ENCODE results near the gene CDCA3.
A peak's percentile ranks its signal among the peaks of the same experiment; 100 is the strongest.
"Not testable (repeated sequence)": the region's sequence is repeated elsewhere in the genome, so short reads cannot be mapped to it uniquely, and the experiment has no call there.

CDCA3 gene

DNA sequence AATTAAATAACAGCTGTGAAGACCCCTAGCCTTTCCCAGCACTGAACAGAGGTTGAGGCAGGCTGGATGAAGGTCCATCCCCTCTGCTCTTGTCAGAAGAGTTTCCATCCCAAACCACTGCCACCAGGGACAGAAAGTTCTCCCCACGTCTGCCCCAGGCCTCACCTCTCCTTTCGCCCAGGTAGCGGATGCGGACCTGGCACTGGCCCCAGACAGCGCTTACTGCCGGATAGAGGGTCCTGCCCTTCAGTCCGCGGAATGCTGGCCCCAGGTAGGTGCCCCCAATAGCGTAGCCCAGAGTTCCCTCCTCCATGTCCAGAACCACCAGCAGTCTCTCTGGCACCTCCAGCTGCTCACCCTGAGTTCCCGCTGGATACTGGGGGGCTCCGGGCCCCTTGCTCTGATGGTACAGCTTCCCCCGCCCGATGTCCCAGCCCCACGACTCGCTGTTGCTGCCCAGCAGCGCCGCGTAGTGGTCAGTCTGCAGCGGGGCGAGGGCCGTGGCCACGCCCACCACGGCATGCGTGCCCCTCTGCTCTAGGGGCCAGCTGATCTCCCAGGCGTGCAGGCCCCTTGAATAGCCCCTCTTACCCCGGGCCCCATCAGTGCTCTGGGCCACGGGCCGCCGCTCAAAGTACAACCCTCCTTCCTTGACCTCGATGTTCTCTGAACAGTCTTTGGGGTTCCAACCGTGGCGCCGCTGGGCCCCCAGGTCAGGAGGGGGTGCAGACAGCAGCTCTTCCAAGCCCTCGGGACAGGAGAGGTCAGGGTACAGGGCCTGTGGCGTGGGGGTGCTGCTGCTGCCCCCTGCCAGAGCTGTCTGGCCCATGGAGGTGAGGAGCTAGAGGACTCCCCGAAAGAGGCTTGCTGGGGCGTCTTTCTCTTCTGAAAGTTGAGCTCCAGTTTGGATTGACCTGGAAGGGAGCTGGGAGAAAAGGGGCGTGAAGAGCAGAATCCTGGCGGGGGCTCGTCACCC lies 21.3 kb upstream of the CDCA3 start:
- no peaks in the 10 kb centered on the region for H3K9me3 ChIP-seq (ENCODE audit: control insufficient read depth, low read length)
- peak overlapping the region; percentile 62 for H3K4me3 ChIP-seq (ENCODE audit: insufficient read depth, low read depth, low read length)
- H3K4me1 ChIP-seq (ENCODE audit: control insufficient read depth, insufficient read depth, low read length), result peaks cover 5% of the 10 kb centered on the region
- peak overlapping the region; percentile 30 for H3K27ac ChIP-seq (ENCODE audit: insufficient read depth, low read depth, low read length, poor library complexity, severe bottlenecking)
- no peaks in the 10 kb centered on the region for H3K27me3 ChIP-seq (ENCODE audit: control insufficient read depth, insufficient read depth, low read length, poor library complexity, severe bottlenecking)
- WGBS, 2 experiments, result 7 to 8% methylated on average over 40 of the region's 40 CpGs
- H3K36me3 ChIP-seq (ENCODE audit: control insufficient read depth, insufficient read depth, low read length), result peaks cover 20% of the 10 kb centered on the region

DNA sequence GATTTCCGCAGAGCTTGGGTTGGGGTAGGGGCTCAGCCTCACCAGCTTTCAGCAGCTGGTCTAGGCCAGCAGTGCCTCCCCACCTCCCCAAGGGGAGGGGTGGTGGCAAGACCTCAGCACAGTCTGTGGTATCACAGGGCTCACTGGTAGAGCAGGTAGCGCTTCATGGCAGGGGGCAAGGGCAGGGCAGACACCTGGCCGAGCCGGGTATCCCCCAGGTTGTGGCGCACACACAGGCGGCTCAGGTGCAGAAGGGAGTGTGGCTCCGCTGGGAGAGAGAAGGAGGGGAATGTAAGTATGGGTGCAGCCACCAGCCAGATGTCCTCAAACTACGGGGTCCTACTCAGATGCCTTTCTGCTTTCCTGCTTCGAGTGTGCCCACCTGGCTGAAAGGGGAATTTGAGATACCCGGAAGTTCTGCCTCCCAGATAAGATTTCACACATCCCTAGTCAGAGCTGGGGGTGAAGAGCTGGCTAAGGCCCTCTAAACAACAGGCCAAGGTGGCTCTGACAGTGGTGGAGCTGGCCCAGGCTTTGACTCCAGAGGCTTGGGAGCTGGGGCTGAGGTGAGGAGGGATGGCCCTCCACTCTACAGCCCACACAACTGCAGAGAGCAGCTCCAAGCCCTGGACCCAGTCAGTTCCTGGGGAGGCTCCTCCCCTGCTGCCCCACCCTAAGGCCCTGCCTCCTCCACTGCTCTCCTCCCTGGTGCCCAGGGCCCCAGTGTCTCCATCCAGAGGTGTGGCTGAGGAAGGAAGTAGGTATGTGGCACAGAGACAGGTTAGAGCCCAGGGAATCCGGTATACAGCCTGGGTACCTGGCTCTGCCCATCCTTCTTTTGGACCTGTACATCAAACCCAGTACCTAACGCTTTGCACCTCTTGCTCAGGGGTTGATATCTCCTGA lies 20.2 kb upstream of the CDCA3 start:
- H3K4me1 ChIP-seq (ENCODE audit: control insufficient read depth, insufficient read depth, low read length), result peaks cover 12% of the 10 kb centered on the region
- WGBS, 2 experiments, result 88 to 89% methylated on average over 12 of the region's 12 CpGs
- H3K4me3 ChIP-seq (ENCODE audit: insufficient read depth, low read depth, low read length), result peak overlapping the region; percentile 62
- no peaks in the 10 kb centered on the region for H3K27me3 ChIP-seq (ENCODE audit: control insufficient read depth, insufficient read depth, low read length, poor library complexity, severe bottlenecking)
- peaks cover 20% of the 10 kb centered on the region for H3K36me3 ChIP-seq (ENCODE audit: control insufficient read depth, insufficient read depth, low read length)
- H3K27ac ChIP-seq (ENCODE audit: insufficient read depth, low read depth, low read length, poor library complexity, severe bottlenecking), result no peak overlapping the region
- no peaks in the 10 kb centered on the region for H3K9me3 ChIP-seq (ENCODE audit: control insufficient read depth, low read length)

DNA sequence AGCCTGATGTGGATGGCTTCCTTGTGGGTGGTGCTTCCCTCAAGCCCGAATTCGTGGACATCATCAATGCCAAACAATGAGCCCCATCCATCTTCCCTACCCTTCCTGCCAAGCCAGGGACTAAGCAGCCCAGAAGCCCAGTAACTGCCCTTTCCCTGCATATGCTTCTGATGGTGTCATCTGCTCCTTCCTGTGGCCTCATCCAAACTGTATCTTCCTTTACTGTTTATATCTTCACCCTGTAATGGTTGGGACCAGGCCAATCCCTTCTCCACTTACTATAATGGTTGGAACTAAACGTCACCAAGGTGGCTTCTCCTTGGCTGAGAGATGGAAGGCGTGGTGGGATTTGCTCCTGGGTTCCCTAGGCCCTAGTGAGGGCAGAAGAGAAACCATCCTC lies 19.2 kb upstream of the CDCA3 start:
- H3K27ac ChIP-seq (ENCODE audit: insufficient read depth, low read depth, low read length, poor library complexity, severe bottlenecking); H3K27me3 ChIP-seq (ENCODE audit: control insufficient read depth, insufficient read depth, low read length, poor library complexity, severe bottlenecking); H3K9me3 ChIP-seq (ENCODE audit: control insufficient read depth, low read length); H3K4me3 ChIP-seq (ENCODE audit: insufficient read depth, low read depth, low read length): not testable (repeated sequence)
- peaks cover 14% of the 10 kb centered on the region for H3K4me1 ChIP-seq (ENCODE audit: control insufficient read depth, insufficient read depth, low read length)
- peaks cover 24% of the 10 kb centered on the region for H3K36me3 ChIP-seq (ENCODE audit: control insufficient read depth, insufficient read depth, low read length)
- 89 to 94% methylated on average over 4 of the region's 4 CpGs for WGBS, 2 experiments

DNA sequence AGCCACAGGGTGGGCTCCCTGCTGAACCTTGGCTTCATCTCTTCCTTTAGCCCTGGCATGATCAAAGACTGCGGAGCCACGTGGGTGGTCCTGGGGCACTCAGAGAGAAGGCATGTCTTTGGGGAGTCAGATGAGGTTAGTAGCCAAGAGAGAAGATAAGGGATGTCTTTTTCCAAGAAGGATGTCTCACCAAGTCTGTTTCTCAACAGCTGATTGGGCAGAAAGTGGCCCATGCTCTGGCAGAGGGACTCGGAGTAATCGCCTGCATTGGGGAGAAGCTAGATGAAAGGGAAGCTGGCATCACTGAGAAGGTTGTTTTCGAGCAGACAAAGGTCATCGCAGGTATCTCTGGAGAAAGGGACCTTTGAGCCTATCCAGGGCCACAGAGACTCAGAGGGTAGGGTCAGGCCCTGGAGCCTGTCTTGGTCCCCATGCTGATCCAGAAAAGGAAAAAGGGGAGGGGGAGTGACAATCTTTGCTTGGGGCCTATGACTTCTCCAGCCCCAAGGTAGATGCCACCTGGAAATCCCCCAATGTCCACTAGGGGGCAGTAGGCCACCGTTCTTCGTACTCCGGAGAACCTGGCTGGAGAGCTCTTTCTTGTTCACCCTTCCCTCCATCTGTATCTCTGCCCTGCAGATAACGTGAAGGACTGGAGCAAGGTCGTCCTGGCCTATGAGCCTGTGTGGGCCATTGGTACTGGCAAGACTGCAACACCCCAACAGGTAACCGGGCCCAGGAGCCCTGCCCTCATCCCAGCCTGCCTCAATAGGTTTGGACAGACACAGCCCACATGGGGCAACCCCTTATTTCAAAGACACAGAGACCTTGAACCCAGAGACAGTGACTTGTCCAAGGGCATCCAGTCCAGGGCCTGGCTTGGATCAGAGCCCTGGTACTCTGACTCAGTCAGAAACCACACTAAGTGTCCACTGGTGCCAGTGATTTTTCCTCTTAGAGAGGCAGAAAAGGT lies 18.2 kb upstream of the CDCA3 start:
- H3K9me3 ChIP-seq (ENCODE audit: control insufficient read depth, low read length), result no peaks in the 10 kb centered on the region
- peak overlapping the region; percentile 70 for H3K27ac ChIP-seq (ENCODE audit: insufficient read depth, low read depth, low read length, poor library complexity, severe bottlenecking)
- H3K4me1 ChIP-seq (ENCODE audit: control insufficient read depth, insufficient read depth, low read length), result peaks cover 14% of the 10 kb centered on the region
- no peaks in the 10 kb centered on the region for H3K27me3 ChIP-seq (ENCODE audit: control insufficient read depth, insufficient read depth, low read length, poor library complexity, severe bottlenecking)
- whole genome bisulfite sequencing, 2 experiments, result 45 to 47% methylated on average over 12 of the region's 12 CpGs
- H3K36me3 ChIP-seq (ENCODE audit: control insufficient read depth, insufficient read depth, low read length), result peaks cover 30% of the 10 kb centered on the region
- peak overlapping the region; percentile 94 for H3K4me3 ChIP-seq (ENCODE audit: insufficient read depth, low read depth, low read length)

DNA sequence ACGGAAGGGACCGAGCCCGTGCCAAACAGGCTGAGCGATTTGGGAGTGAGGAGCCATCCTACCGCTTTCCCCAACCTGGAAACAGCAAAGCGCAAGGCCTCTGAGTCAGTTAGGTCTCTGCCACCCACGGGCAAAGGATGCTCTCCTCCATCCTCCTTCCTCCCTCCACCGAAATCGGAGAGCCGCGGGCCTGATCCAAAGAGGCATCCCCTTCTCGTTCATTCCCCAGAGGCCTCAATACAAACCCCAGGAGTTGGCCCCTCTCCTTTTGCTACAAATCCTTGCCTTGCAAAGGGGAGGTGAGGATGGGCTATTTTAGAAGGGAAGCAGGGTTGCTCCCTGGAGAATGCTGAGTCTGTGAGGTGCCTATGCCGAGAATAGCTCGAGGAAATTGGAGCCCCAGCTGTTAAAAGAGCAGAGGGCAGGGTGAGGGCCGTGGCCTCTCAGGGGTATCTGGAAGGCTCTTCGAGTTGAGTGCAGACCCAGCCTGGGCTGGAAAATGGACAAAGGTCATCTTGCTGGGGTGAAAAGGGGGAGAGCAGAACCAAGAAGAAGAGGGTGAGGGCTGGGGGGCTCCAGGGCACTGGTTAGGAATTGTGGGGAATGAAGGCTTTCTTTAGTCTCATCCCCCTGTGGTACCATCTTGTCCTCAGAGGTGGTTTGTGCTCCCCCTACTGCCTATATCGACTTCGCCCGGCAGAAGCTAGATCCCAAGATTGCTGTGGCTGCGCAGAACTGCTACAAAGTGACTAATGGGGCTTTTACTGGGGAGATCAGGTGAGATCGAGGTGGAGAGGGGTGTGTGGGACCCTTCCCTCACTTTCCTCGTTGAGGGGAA lies 17.3 kb upstream of the CDCA3 start:
- 6 to 7% methylated on average over 22 of the region's 22 CpGs for WGBS, 2 experiments
- peaks cover 14% of the 10 kb centered on the region for H3K4me1 ChIP-seq (ENCODE audit: control insufficient read depth, insufficient read depth, low read length)
- no peaks in the 10 kb centered on the region for H3K27me3 ChIP-seq (ENCODE audit: control insufficient read depth, insufficient read depth, low read length, poor library complexity, severe bottlenecking)
- peak overlapping the region; percentile 94 for H3K4me3 ChIP-seq (ENCODE audit: insufficient read depth, low read depth, low read length)
- H3K9me3 ChIP-seq (ENCODE audit: control insufficient read depth, low read length), result no peaks in the 10 kb centered on the region
- H3K27ac ChIP-seq (ENCODE audit: insufficient read depth, low read depth, low read length, poor library complexity, severe bottlenecking), result peak overlapping the region; percentile 45
- H3K36me3 ChIP-seq (ENCODE audit: control insufficient read depth, insufficient read depth, low read length), result peaks cover 38% of the 10 kb centered on the region

DNA sequence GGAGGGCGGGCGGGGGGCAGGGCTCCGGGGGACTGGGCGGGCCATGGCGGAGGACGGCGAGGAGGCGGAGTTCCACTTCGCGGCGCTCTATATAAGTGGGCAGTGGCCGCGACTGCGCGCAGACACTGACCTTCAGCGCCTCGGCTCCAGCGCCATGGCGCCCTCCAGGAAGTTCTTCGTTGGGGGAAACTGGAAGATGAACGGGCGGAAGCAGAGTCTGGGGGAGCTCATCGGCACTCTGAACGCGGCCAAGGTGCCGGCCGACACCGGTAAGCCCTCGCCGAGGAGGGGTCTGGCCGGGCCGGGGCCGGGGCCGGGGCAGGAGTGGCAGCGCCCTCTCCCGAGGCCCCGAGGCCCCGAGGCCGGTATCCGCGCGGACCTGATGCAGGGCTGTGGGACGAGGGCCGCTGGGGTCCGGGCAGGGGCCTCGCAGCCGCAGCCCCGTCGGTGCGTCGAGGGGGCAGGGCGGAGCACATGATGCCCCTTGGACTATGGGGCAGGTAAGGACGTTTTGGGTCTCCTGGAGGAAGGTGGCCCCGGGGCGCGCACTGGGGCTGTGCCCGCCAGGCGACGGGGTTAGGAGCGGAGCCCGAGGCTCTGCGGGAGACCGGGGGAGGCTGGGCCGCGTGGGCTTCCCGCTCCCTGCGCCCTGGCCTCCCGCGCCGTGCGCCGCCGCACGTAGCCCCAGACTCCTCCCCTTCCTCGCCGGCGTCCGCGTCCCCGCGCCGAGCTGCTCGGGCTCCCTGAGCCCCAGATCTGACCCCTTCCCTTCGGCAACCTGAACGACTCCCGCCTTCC lies 16.5 kb upstream of the CDCA3 start, which contains the start of gene TPI1:
Gene TPI1, plus strand, starts transcription at position 119 of the 798 bp plus-strand sequence. Its CDS starts 36 bp downstream, at position 155.
- Histone ChIP-seq H3K4me3 (ENCODE audit: insufficient read depth, low read depth, low read length) (peak within 1 kb of the TSS; percentile 94), H3K4me1 (ENCODE audit: control insufficient read depth, insufficient read depth, low read length) (peaks cover 14% of the 10 kb centered on the region), H3K27ac (ENCODE audit: insufficient read depth, low read depth, low read length, poor library complexity, severe bottlenecking) (peak within 1 kb of the TSS; percentile 62), H3K27me3 (ENCODE audit: control insufficient read depth, insufficient read depth, low read length, poor library complexity, severe bottlenecking) (no peaks in the 10 kb centered on the region), H3K9me3 (ENCODE audit: control insufficient read depth, low read length) (no peaks in the 10 kb centered on the region), H3K36me3 (ENCODE audit: control insufficient read depth, insufficient read depth, low read length) (peaks cover 44% of the 10 kb centered on the region)
- 0% methylated on average over 86 of the region's 86 CpGs for WGBS, 2 experiments

DNA sequence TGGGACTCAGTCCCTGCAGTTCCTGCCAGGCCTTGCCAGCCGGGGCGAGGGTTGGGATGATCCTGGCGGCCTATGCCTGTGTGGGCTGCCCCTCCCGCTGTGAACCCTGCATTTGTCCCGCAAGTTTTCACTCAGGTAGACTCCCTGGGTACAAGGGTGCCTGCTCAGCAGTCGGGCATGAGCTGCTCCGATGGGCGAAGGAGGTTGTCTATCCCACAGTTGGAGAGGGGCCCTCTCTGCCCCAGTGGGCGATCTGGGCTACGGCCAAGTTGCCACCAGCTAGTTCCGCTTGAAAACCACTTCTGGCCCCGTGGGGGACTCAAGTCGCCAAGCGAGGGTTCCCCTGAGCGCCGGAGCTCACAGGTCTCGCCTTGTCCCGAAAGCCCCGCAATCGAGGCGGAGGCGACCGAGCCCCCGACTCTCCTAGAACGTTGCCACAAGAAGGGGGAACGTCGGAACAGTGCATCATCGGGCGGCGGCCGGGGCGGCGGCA lies 15.9 kb upstream of the CDCA3 start:
- H3K36me3 ChIP-seq (ENCODE audit: control insufficient read depth, insufficient read depth, low read length), result peaks cover 49% of the 10 kb centered on the region
- no peak overlapping the region for H3K27ac ChIP-seq (ENCODE audit: insufficient read depth, low read depth, low read length, poor library complexity, severe bottlenecking)
- no peaks in the 10 kb centered on the region for H3K9me3 ChIP-seq (ENCODE audit: control insufficient read depth, low read length)
- no peaks in the 10 kb centered on the region for H3K27me3 ChIP-seq (ENCODE audit: control insufficient read depth, insufficient read depth, low read length, poor library complexity, severe bottlenecking)
- peak overlapping the region; percentile 94 for H3K4me3 ChIP-seq (ENCODE audit: insufficient read depth, low read depth, low read length)
- peaks cover 12% of the 10 kb centered on the region for H3K4me1 ChIP-seq (ENCODE audit: control insufficient read depth, insufficient read depth, low read length)
- WGBS, 2 experiments, result 5 to 6% methylated on average over 33 of the region's 33 CpGs

DNA sequence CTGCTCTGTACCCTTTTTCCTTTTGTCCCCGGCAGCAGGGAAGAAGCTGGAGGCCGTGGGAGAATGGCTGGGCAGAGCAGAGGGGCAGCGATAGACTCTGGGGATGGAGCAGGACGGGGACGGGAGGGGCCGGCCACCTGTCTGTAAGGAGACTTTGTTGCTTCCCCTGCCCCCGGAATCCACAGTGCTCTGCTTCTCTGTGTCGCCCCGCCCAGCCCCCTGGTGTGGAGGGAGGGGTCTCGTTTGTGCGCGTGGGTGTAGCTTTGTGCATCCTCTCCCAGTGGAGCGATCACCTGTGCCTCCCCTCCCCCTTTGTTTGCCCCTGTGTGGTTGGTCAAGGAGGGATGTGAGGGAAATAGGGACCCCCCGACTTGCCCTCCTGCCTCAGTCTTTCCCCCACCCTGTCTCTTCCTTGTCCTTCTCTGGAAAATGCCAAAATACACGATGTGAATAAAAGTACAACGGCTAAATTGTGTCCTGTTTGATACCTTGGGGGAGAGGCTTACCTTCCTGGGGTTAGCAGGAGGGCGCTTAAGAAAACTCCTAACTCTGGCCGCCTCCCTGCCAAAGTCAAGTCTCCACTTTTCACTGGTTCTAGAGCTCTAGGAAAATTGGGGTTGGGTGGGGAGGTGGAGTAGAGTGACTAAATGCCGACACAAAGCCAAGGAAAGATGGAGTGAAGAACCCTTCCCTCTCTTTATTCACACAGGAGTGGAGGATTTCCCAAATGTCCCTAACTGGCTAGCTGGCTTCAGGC lies 15.3 kb upstream of the CDCA3 start:
- H3K9me3 ChIP-seq (ENCODE audit: control insufficient read depth, low read length), result no peaks in the 10 kb centered on the region
- H3K36me3 ChIP-seq (ENCODE audit: control insufficient read depth, insufficient read depth, low read length), result peaks cover 51% of the 10 kb centered on the region
- peak overlapping the region; percentile 94 for H3K4me3 ChIP-seq (ENCODE audit: insufficient read depth, low read depth, low read length)
- peaks cover 9% of the 10 kb centered on the region for H3K4me1 ChIP-seq (ENCODE audit: control insufficient read depth, insufficient read depth, low read length)
- no peaks in the 10 kb centered on the region for H3K27me3 ChIP-seq (ENCODE audit: control insufficient read depth, insufficient read depth, low read length, poor library complexity, severe bottlenecking)
- H3K27ac ChIP-seq (ENCODE audit: insufficient read depth, low read depth, low read length, poor library complexity, severe bottlenecking), result no peak overlapping the region
- 60% methylated on average over 19 of the region's 19 CpGs for WGBS, 2 experiments
